PC-3 (cell line): ENCODE measurements around the gene TNRC18. TPM values are rescaled to one million over a fixed set of nuclear protein-coding genes. Genes with fewer than 3 reads are reported as not detected.

ENCODE experiments used
- ATAC-seq: fragments of 200-7000 bp; cut with Tn5 transposase; 2 replicates; pipeline ENCODE4 v1.9.1; 2020; ENCODE audit warnings: mild to moderate bottlenecking, moderate library complexity
- BruUV-seq: library from RNA; stranded (reverse); fragments of 400-500 nt; replicated peaks from 2 replicates; lab custom pipeline; 2021; lab: Mats Ljungman, UMichigan
- CTCF ChIA-PET: fragments of 300-600 bp; sonication (Branson Sonifier 250); formaldehyde crosslinking; loops from one replicate; lab custom pipeline; 2022; ENCODE audit warnings: antibody characterized with exemption; lab: Charles Lee
- POLR2A ChIA-PET: fragments of 300-600 bp; sonication (Branson Sonifier 250); formaldehyde crosslinking; loops from one replicate; lab custom pipeline; 2022; ENCODE audit warnings: antibody characterized with exemption; ENCODE audit not compliant: unreplicated experiment; lab: Charles Lee
- DNase-seq: peaks from one replicate; pipeline ENCODE4 v3.0.0-alpha.2; 2015
- H2AFZ ChIP-seq: fragments of 300-600 bp; sonication (generic); 2 replicates; pipeline ENCODE4 v1.6.0; 2016; ENCODE audit warnings: antibody characterized with exemption, low read length
- H3F3A ChIP-seq: fragments of 300-600 bp; sonication (generic); one replicate; pipeline ENCODE4 v1.6.0; 2017; ENCODE audit warnings: antibody characterized with exemption, low read length, control low read depth, mild to moderate bottlenecking; ENCODE audit not compliant: unreplicated experiment
- H3K27ac ChIP-seq: fragments of 300-600 bp; sonication (generic); 2 replicates; pipeline ENCODE4 v1.5.1; 2016; ENCODE audit warnings: mild to moderate bottlenecking, low read length
- H3K27me3 ChIP-seq: fragments of 300-600 bp; sonication (generic); 2 replicates; pipeline ENCODE4 v1.6.1; 2016; ENCODE audit warnings: low read length, mixed read lengths
- H3K36me3 ChIP-seq: fragments of 300-600 bp; sonication (generic); 2 replicates; pipeline ENCODE4 v1.6.1; 2016; ENCODE audit warnings: low read depth, mixed run types, low read length, mixed read lengths
- H3K4me1 ChIP-seq: fragments of 300-600 bp; sonication (generic); 2 replicates; pipeline ENCODE4 v1.5.1; 2016; ENCODE audit warnings: low read length; ENCODE audit not compliant: insufficient read depth
- H3K4me2 ChIP-seq: fragments of 300-600 bp; sonication (generic); 2 replicates; pipeline ENCODE4 v1.6.0; 2016; ENCODE audit warnings: low read length
- H3K4me3 ChIP-seq: fragments of 300-600 bp; sonication (generic); 2 replicates; pipeline ENCODE4 v1.5.1; 2016; ENCODE audit warnings: mild to moderate bottlenecking, low read length, mixed read lengths
- H3K79me2 ChIP-seq: fragments of 300-600 bp; sonication (generic); 2 replicates; pipeline ENCODE4 v1.6.1; 2017; ENCODE audit warnings: low read length, mixed read lengths
- H3K9ac ChIP-seq: fragments of 300-600 bp; sonication (generic); 2 replicates; pipeline ENCODE4 v1.6.0; 2016; ENCODE audit warnings: mild to moderate bottlenecking, low read length
- H3K9me2 ChIP-seq: fragments of 300-600 bp; sonication (generic); replicated peaks from 2 replicates; pipeline ENCODE4 v1.6.1; 2016; ENCODE audit warnings: mixed run types, low read length, mixed read lengths
- H3K9me3 ChIP-seq: fragments of 300-600 bp; sonication (generic); 2 replicates; pipeline ENCODE4 v1.6.1; 2016; ENCODE audit warnings: low read length, mixed read lengths
- H4K20me1 ChIP-seq: fragments of 300-600 bp; sonication (generic); 2 replicates; pipeline ENCODE4 v1.6.1; 2016; ENCODE audit warnings: low read length, mixed read lengths
- CTCF ChIP-seq: fragments of 300-600 bp; sonication (generic); conservative IDR thresholded peaks from 2 replicates; pipeline ENCODE4 v1.5.1; 2017; ENCODE audit warnings: antibody characterized with exemption, low read depth, mild to moderate bottlenecking, low read length
- EZH2 ChIP-seq: fragments of 300-600 bp; sonication (generic); IDR thresholded peaks from one replicate; pipeline ENCODE4 v1.6.1; 2017; ENCODE audit warnings: antibody characterized with exemption, mild to moderate bottlenecking, low read length; ENCODE audit not compliant: unreplicated experiment
- EZH2phosphoT487 ChIP-seq: fragments of 300-600 bp; sonication (generic); IDR thresholded peaks from 2 replicates; pipeline ENCODE4 v1.6.1; 2018; ENCODE audit warnings: mild to moderate bottlenecking, antibody characterized with exemption, low read length, borderline replicate concordance
- intact Hi-C: fragments of 100-400 bp; cut with micrococcal nuclease; formaldehyde crosslinking; loops from 2 replicates; pipeline ENCODE4 v1.9.0; 2023
- total RNA-seq: library from RNA; depleted of rRNA; stranded (reverse); fragments of >200 nt; gene quantifications from 2 replicates; pipeline ENCODE4 v1.2.3, GENCODE V29; 2014

Gene TNRC18
- total RNA-seq, 1 experiment from 2014 or later: 26.8 TPM

DNA sequence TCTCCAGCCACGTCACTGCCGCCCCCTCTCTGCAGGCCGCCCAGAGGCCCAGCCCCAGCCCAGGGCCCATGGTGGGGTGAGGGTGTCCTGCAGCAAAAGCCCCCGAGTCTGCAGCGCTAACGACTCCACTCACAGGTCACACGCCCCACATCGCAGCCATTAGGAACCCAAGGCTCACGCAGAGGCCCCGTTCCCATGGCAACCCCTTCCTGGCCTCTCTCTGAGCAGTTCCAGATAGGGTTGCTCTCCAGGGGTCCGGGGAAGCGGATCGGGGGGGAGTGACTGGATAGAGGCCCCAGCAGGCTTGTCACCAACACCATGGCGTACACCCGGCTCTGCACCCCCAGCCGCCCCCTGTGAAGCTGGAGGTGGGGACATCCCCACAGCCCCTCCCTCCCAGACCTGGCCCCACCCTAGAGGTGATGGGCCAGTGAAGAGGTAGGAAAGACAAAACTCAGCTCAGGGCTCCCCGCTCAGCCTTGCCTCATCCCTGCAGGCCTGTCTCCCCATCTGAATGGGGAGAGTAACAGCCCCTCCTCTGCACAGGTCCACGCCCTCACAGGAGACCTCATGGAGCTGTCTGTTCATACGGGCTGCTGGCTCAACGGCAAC is 41.2 kb downstream of the TNRC18 start:
- Histone ChIP-seq H3K4me3 (no peak overlapping the region), H2AFZ (no peak overlapping the region), H3K36me3 (peaks cover 3% of the 10 kb centered on the region; the same call in 1 of the 2 replicates), H3K9ac (no peak overlapping the region), H3K79me2 (peaks cover 50% of the 10 kb centered on the region), H3F3A (no peaks in the 10 kb centered on the region), H3K27me3 (no peaks in the 10 kb centered on the region), H3K4me2 (no peak overlapping the region), H3K9me3 (no peaks in the 10 kb centered on the region), H3K9me2 (no peaks in the 10 kb centered on the region), H3K27ac (no peak overlapping the region), H4K20me1 (peaks cover 11% of the 10 kb centered on the region; the same call in 1 of the 2 replicates), H3K4me1 (no peaks in the 10 kb centered on the region)
- no peak for ATAC-seq
- no TSS peak for BruUV-seq
- TF ChIP-seq CTCF (no peak), EZH2 (no peak), EZH2phosphoT487 (no peak)
- DNase-seq: no peak
- intact Hi-C loops: no loop called here
- CTCF ChIA-PET: no interaction called here
- POLR2A ChIA-PET: interaction anchor here (0.6 kb wide), 1 partner anchor 14 kb away, joined by 3 read pairs; no protein-coding TSS in a partner anchor

DNA sequence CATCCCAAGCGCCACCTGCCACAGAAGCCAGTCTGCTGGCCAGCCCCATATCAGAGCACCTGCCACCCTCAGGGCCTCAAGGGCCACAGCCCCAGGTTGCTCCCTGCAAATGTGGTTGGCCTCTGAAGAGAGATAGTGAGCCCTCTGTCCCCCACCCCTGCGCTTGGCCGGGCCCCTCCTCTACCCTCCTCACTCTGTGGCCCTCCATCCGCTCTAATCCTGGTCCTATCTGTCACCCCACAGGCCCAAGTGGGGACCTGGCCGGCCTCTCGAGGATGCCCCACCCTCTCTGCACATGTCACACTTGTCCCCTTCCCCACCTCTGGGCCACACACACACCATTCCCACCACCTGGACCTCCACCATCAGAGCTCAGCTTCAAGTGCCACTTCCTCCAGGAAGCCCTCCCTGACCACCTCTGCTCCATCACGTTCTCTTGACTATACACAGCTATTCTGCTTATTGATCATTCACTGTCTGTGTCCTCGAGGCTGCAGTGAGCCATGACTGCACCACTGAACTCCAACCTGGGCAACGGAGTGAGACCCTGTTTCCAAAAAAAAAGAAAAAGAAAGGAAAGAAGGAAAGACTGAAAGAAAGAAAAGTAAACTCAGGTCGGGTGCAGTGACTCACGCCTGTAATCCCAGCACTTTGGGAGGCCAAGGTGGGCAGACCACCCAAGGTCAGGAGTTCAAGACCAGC is 42.4 kb downstream of the TNRC18 start:
- Histone ChIP-seq H3K36me3 (no peaks in the 10 kb centered on the region), H3F3A (no peaks in the 10 kb centered on the region), H2AFZ (no peak overlapping the region), H3K9me2 (no peaks in the 10 kb centered on the region), H3K9me3 (no peaks in the 10 kb centered on the region), H3K9ac (no peak overlapping the region), H3K79me2 (peaks cover 50% of the 10 kb centered on the region), H4K20me1 (peaks cover 11% of the 10 kb centered on the region; the same call in 1 of the 2 replicates), H3K4me1 (no peaks in the 10 kb centered on the region), H3K4me3 (no peak overlapping the region), H3K27me3 (no peaks in the 10 kb centered on the region), H3K4me2 (no peak overlapping the region), H3K27ac (no peak overlapping the region)
- CTCF ChIA-PET: no interaction called here
- DNase-seq (no peak), ATAC-seq (no peak)
- BruUV-seq: no TSS peak
- POLR2A ChIA-PET: interaction anchor here (0.6 kb wide), 1 partner anchor 9 kb away, joined by 8 read pairs; no protein-coding TSS in a partner anchor
- TF ChIP-seq EZH2phosphoT487: no peak
- TF ChIP-seq EZH2: no peak
- no peak for TF ChIP-seq CTCF
- intact Hi-C loops: no loop called here
